ENCODE data around the gene CCDC141.
"Not testable (repeated sequence)": the region's sequence is repeated elsewhere in the genome, so short reads cannot be mapped to it uniquely, and the experiment has no call there.

CCDC141 gene

GRCh38 chr2:179031731-179032408 lies 18.1 kb downstream of the CCDC141 start:
- no peak for DNase-seq

- no peak for DNase-seq
These were observed 25.5 kb downstream of the CCDC141 start for GRCh38 chr2:179024445-179024844.

DNA sequence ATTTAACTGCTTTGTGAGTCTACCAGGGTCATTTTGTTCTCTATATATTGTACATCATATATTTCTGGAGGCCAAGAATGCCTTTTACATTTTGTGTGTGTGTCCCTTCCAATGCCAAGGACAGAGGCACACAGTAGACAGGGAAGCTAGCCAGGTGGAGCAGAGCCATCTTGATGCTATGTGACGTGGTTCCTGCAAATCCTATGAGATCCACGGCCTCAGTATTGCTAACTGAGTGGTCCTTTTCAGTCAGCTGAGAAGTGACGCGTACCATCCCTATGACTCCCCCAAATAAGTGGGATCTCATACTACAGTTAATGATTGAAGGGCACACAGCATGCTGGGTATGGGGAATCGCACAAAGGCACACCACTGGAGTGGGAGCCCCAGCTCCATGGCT lies 27.3 kb downstream of the CCDC141 start:
- DNase-seq = no peak

- DNase-seq = no peak
These were observed 28.7 kb downstream of the CCDC141 start for GRCh38 chr2:179021258-179021657.

GRCh38 chr2:179020156-179020750 lies 29.7 kb downstream of the CCDC141 start:
- peak; percentile 4 for DNase-seq

- no peak for DNase-seq
These were observed 30.7 kb downstream of the CCDC141 start for GRCh38 chr2:179019260-179019659.

DNA sequence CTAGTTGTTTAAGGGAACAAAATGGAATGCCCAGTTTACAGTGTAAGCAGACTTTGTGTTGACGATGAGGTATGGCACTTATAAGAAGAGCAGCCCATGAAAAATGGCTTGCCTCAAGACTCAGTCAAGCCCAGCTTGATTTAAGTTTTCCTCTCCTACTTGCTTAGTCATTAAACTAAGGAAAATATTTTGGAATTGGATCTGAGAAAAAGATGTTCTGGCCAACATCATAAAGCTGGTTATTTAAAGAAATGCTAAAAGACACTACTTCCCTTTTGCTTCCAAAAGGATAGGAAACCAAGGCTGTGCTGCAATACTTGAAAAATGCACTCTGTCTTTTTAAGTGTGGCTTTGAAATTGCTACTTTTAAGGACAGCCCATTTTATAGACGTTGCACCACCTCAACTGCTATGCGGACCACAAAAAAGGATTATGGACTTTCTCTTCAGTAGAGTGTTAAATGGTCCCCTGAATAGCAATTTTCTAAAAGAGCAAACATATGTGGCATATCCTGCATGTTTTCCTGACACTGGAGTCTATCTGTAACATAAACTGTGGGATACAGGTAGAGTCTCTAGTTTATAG lies 32.1 kb downstream of the CCDC141 start:
- no peak for DNase-seq

- DNase-seq = not testable (repeated sequence)
These were observed 35.7 kb downstream of the CCDC141 start for GRCh38 chr2:179014189-179014588.

DNA sequence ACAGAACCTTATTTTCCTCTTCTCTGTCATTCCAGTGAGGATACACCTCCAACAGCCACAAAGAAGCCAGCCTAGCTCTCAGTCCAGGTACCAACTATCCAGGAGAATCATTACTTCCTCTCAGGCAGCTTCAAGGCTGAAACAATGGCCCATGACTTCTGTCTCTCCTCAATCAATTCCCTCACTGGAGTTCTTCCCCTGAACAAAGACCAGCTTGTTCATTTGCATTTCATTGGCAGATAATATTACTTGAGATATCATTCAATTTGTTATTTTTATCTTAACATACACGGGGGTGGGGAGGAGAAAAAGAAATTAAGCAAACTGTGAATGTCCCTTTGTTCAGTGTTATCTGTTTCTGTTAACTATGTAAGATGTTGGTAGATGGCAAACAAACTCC lies 44.0 kb downstream of the CCDC141 start:
- no peak for DNase-seq

GRCh38 chr2:178999476-178999875 lies 50.5 kb downstream of the CCDC141 start:
- DNase-seq = no peak

DNA sequence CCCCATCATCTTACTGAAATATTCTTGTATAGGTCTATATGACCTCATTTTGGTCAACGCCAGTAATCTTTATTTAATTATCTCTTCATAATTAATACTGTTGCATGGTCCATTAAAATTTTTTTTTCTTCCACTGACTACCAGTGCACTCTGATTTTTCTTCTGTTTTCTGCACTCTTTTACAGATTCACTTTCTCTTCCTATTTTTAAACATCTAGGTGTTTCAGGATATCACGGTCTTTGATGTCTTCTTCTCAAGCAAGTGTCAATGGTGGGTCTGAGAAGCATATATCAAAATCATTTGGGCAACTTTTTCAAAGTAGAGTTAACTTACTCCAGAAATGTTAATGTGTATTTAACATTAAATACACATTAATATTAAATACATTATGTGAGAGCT lies 51.4 kb downstream of the CCDC141 start:
- DNase-seq = no peak

- DNase-seq = no peak
These were observed 52.5 kb downstream of the CCDC141 start for GRCh38 chr2:178997477-178997876.

GRCh38 chr2:178997067-178997466 lies 52.9 kb downstream of the CCDC141 start:
- no peak for DNase-seq

GRCh38 chr2:178994264-178994663 lies 55.7 kb downstream of the CCDC141 start:
- DNase-seq = no peak

GRCh38 chr2:178993788-178994187 lies 56.1 kb downstream of the CCDC141 start:
- no peak for DNase-seq

DNA sequence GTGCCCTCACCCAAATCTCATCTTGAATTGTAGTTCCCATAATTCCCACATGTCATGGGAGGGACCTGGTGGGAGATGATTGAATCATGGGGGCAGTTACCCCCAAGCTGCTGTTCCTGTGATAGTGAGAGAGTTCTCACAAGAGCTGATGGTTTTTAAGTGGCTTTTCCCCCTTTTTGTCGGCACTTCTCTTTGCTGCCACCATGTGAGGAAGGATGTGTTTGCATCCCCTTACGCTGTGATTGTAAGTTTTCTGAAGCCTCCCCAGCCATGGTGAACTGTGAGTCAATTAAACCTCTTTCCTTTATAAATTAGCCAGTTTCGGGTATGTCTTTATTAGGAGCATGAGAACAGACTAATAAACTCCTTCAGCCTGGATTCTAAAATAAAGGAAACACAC lies 57.2 kb downstream of the CCDC141 start:
- not testable (repeated sequence) for DNase-seq

DNA sequence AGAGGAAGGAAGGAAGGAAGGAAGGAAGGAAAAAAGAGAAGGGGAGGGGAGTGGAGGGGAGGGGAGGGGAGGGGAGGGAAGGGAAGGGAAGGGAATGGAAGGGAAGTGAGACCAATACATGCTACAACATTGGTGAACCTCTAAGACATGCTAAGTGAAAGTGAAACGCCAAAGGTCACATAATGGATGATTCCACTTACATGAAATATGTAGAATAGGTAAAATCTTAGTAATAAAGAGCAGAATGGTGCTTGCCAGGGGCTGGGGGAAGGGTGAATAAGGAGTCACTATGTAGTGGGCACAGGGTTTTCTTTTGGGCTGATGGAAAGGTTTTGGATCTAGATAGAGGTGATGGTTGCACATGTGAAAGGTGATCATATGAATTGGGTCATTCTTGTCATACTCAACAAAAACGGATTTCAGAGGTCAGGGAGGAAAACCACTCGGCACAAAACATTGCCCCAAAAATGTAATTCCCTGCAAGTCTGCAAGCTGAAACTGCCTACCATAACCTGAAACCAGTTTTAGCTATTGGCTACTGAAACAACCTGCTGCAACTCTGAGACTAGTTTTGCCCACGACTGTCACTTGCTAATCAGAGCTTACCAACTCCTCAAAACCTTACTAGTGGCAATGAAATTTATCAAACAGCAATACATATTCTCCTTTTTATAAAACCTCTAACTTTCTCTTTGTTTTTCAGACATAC lies 59.2 kb downstream of the CCDC141 start:
- DNase-seq = no peak

DNA sequence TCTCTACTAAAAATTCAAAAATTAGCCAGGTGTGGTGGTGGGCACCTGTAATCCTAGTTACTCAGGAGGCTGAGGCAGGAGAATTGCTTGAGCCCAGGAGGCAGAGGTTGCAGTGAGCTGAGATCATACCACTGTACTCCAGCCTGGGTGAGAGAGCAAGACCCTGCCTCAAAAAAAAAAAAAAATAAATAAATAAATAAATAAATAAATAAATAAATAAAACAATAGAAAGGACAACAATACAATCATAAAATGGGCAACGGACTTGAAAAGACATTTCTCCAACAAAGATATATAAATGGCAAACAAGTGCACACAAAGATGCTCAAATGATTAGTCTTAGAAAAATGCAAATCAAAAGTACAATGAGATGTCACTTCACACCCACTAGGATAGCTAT lies 60.5 kb downstream of the CCDC141 start:
- DNase-seq = not testable (repeated sequence)

DNA sequence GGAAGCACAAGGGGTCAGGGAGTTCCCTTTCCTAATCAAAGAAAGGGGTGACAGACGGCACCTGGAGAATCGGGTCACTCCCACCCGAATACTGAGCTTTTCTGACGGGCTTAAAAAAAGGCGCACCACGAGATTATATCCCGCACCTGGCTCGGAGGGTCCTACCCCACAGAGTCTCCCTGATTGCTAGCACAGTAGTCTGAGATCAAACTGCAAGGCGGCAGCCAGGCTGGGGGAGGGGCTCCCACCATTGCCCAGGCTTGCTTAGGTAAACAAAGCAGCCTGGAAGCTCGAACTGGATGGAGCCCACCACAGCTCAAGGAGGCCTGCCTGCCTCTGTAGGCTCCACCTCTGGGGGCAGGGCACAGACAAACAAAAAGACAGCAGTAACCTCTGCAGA lies 67.3 kb downstream of the CCDC141 start:
- not testable (repeated sequence) for DNase-seq

GRCh38 chr2:178980815-178981214 lies 69.1 kb downstream of the CCDC141 start:
- DNase-seq = no peak

- DNase-seq = no peak
These were observed 71.3 kb downstream of the CCDC141 start for GRCh38 chr2:178978667-178979066.

- no peak for DNase-seq
These were observed 73.6 kb downstream of the CCDC141 start for GRCh38 chr2:178976351-178976750.

DNA sequence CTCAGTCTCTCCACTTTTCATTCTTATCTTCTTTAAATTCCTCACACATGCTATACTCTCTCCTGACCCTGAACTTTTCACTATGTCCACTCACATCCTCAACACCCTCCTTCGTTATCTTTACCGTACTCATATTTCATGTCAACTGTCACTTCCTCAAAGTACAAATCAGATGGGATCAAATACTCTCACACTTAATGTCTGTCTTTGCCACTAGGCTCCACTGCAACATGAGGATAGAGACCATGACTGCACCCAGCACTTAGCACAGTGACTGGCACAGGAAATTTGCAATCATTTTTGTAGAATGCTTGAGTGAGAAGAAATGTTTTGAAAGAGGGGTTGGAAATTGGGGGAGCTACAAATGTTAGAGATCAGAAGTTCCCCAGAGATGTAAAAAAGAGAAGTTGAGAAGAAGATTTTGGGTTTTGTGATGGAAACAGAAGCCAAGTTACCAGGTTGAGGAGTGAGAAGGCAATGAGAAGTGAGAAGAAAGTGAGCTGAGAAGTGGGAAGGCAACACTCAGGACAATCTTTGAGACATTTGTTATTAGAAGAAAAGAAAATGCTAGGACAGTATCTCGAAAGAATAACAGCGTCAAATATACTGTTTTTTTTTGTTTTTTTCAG lies 87.0 kb downstream of the CCDC141 start:
- no peak for DNase-seq

Measured in effector CD8-positive, alpha-beta T cell (primary cell).